ENCODE measurements around the gene LCE3E.
"Not testable (repeated sequence)": the region's sequence is repeated elsewhere in the genome, so short reads cannot be mapped to it uniquely, and the experiment has no call there.

LCE3E gene, protein sequence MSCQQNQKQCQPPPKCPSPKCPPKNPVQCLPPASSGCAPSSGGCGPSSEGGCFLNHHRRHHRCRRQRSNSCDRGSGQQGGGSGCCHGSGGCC

GRCh38 chr1:152566681-152567080, at the start of gene LCE3E:
LCE3E (minus strand) TSS chr1:152566780; CDS start chr1:152566208, 572 bp downstream.
- no peak for DNase-seq
- TF ChIP-seq POLR2A (IDR thresholded peaks at IDR 0.05; ENCODE audit: low read length) (no peak), GATA1 (IDR thresholded peaks at IDR 0.05; ENCODE audit: low read depth, low read length) (no peak)

- DNase-seq: no peak
- TF ChIP-seq GATA1 (IDR thresholded peaks at IDR 0.05; ENCODE audit: low read depth, low read length) (no peak), POLR2A (IDR thresholded peaks at IDR 0.05; ENCODE audit: low read length) (no peak)
Measured at GRCh38 chr1:152613511-152613910, 46.9 kb upstream of the LCE3E start, which contains the start of gene LCE3B. LCE3B (plus strand) TSS chr1:152613811; CDS start chr1:152613811, 0 bp downstream.

- no peak for TF ChIP-seq GATA1 (IDR thresholded peaks at IDR 0.05; ENCODE audit: low read depth, low read length)
- TF ChIP-seq POLR2A (IDR thresholded peaks at IDR 0.05; ENCODE audit: low read length): no peak
- no peak for DNase-seq
Measured at GRCh38 chr1:152599934-152600333, 33.4 kb upstream of the LCE3E start, which contains the start of gene LCE3C. LCE3C (plus strand) TSS chr1:152600234; CDS start chr1:152600732, 498 bp downstream.

GRCh38 chr1:152596986-152597385, 30.4 kb upstream of the LCE3E start:
- DNase-seq: no peak
- no peak for TF ChIP-seq GATA1 (IDR thresholded peaks at IDR 0.05; ENCODE audit: low read depth, low read length)
- TF ChIP-seq POLR2A (IDR thresholded peaks at IDR 0.05; ENCODE audit: low read length): no peak

- TF ChIP-seq GATA1 (IDR thresholded peaks at IDR 0.05; ENCODE audit: low read depth, low read length): no peak
- no peak for TF ChIP-seq POLR2A (IDR thresholded peaks at IDR 0.05; ENCODE audit: low read length)
- no peak for DNase-seq
Measured at GRCh38 chr1:152585586-152585985, 19.0 kb upstream of the LCE3E start.

- TF ChIP-seq POLR2A (IDR thresholded peaks at IDR 0.05; ENCODE audit: low read length) (no peak), GATA1 (IDR thresholded peaks at IDR 0.05; ENCODE audit: low read depth, low read length) (no peak)
- DNase-seq: no peak
Measured at GRCh38 chr1:152582647-152583046, 16.1 kb upstream of the LCE3E start.

- TF ChIP-seq POLR2A (IDR thresholded peaks at IDR 0.05; ENCODE audit: low read length) (no peak), GATA1 (IDR thresholded peaks at IDR 0.05; ENCODE audit: low read depth, low read length) (no peak)
- no peak for DNase-seq
Measured at GRCh38 chr1:152580433-152580832, 13.9 kb upstream of the LCE3E start, which contains the start of gene LCE3D. LCE3D (minus strand) TSS chr1:152580516; CDS start chr1:152579936, 580 bp downstream.

- DNase-seq: not testable (repeated sequence)
Measured at GRCh38 chr1:152579526-152579925, 12.9 kb upstream of the LCE3E start.

GRCh38 chr1:152577168-152577567, 10.6 kb upstream of the LCE3E start:
- DNase-seq: no peak
- TF ChIP-seq GATA1 (IDR thresholded peaks at IDR 0.05; ENCODE audit: low read depth, low read length) (no peak), POLR2A (IDR thresholded peaks at IDR 0.05; ENCODE audit: low read length) (no peak)

- no peak for TF ChIP-seq GATA1 (IDR thresholded peaks at IDR 0.05; ENCODE audit: low read depth, low read length)
- no peak for TF ChIP-seq POLR2A (IDR thresholded peaks at IDR 0.05; ENCODE audit: low read length)
- DNase-seq: no peak
Measured at GRCh38 chr1:152565535-152566215, 905 bp downstream of the LCE3E start.

GRCh38 chr1:152565115-152565514, 1.5 kb downstream of the LCE3E start:
- no peak for DNase-seq
- TF ChIP-seq POLR2A (IDR thresholded peaks at IDR 0.05; ENCODE audit: low read length) (no peak), GATA1 (IDR thresholded peaks at IDR 0.05; ENCODE audit: low read depth, low read length) (no peak)

DNA sequence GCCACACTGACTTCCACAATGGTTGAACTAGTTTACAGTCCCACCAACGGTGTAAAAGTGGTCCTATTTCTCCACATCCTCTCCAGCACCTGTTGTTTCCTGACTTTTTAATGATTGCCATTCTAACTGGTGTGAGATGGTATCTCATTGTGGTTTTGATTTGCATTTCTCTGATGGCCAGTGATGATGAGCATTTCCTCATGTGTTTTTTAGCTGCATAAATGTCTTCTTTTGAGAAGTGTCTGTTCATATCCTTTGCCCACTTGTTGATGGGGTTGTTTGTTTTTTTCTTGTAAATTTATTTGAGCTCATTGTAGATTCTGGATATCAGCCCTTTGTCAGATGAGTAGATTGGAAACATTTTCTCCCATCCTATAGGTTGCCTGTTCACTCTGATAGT, 18.2 kb downstream of the LCE3E start:
- DNase-seq: not testable (repeated sequence)

- no peak for DNase-seq
- TF ChIP-seq GATA1 (IDR thresholded peaks at IDR 0.05; ENCODE audit: low read depth, low read length) (no peak), POLR2A (IDR thresholded peaks at IDR 0.05; ENCODE audit: low read length) (no peak)
Measured at GRCh38 chr1:152546704-152547103, 19.9 kb downstream of the LCE3E start.

DNA sequence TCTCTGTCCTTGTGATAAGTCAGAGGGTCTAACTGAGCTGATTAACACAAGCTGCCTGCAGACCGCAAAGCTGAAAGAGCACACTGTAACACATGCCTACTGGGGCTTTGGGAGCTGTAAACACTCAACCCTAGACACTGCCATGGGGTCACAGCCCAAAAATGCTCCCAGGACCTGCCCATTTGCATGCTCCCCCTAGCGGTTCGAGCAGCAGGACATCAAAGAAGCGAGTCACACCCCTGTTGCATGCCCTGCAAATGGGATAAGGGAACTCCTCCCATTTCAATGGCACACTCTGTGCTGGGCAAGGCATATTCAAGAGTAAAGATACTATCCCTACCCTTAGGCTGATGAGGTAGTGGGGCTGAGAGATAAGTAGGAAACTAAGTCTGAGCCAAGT, 22.8 kb downstream of the LCE3E start:
- peak; percentile 14 to 18 for DNase-seq
- TF ChIP-seq GATA1 (IDR thresholded peaks at IDR 0.05; ENCODE audit: low read depth, low read length): no peak
- TF ChIP-seq POLR2A (IDR thresholded peaks at IDR 0.05; ENCODE audit: low read length): no peak

GRCh38 chr1:152539901-152540300, 26.7 kb downstream of the LCE3E start:
- DNase-seq: no peak
- TF ChIP-seq POLR2A (IDR thresholded peaks at IDR 0.05; ENCODE audit: low read length) (no peak), GATA1 (IDR thresholded peaks at IDR 0.05; ENCODE audit: low read depth, low read length) (no peak)

Data from erythroblast (primary cell).